H9 (cell line): ENCODE measurements around the gene BCKDHB. TPM values are rescaled to one million over a fixed set of nuclear protein-coding genes. Genes with fewer than 3 reads are reported as not detected.

ENCODE experiments used
- DNase-seq: peaks from one replicate; pipeline ENCODE4 v3.0.0-alpha.2; 2017
- H2AFZ ChIP-seq: one replicate; pipeline ENCODE4 v1.6.1; 2013; ENCODE audit warnings: mild to moderate bottlenecking, low read length, control low read depth, moderate library complexity
- H2AK5ac ChIP-seq: 2 replicates; pipeline ENCODE4 v1.6.1; 2013; ENCODE audit warnings: low read length, control low read depth, mixed read lengths; ENCODE audit not compliant: insufficient read length
- H2BK120ac ChIP-seq: one replicate; pipeline ENCODE4 v1.6.1; 2013; ENCODE audit warnings: low read depth, mild to moderate bottlenecking, low read length, control low read depth, inconsistent platforms; ENCODE audit not compliant: poor library complexity, severe bottlenecking
- H2BK12ac ChIP-seq: 2 replicates; pipeline ENCODE4 v1.6.1; 2013; ENCODE audit warnings: low read length, control low read depth, mixed read lengths, low read depth; ENCODE audit not compliant: insufficient read length
- H2BK15ac ChIP-seq: 2 replicates; pipeline ENCODE4 v1.6.1; 2013; ENCODE audit warnings: low read depth, low read length, control low read depth
- H2BK20ac ChIP-seq: one replicate; pipeline ENCODE4 v1.6.1; 2013; ENCODE audit warnings: low read depth, mild to moderate bottlenecking, low read length, control low read depth, inconsistent platforms; ENCODE audit not compliant: poor library complexity, severe bottlenecking
- H2BK5ac ChIP-seq: 2 replicates; pipeline ENCODE4 v1.6.1; 2013; ENCODE audit warnings: low read length, control low read depth, mixed read lengths; ENCODE audit not compliant: insufficient read length
- H3K14ac ChIP-seq: 2 replicates; pipeline ENCODE4 v1.6.1; 2013; ENCODE audit warnings: low read length, control low read depth; ENCODE audit not compliant: insufficient read depth
- H3K18ac ChIP-seq: 2 replicates; pipeline ENCODE4 v1.6.1; 2013; ENCODE audit warnings: low read depth, mild to moderate bottlenecking, mixed read lengths, low read length, control low read depth; ENCODE audit not compliant: insufficient read length
- H3K23ac ChIP-seq: 2 replicates; pipeline ENCODE4 v1.6.1; 2013; ENCODE audit warnings: low read length, control low read depth, mixed read lengths, low read depth; ENCODE audit not compliant: insufficient read length
- H3K23me2 ChIP-seq: 2 replicates; pipeline ENCODE4 v1.6.1; 2013; ENCODE audit warnings: low read depth, mild to moderate bottlenecking, mixed read lengths, low read length, control low read depth; ENCODE audit not compliant: insufficient read length, poor library complexity, severe bottlenecking
- H3K27ac ChIP-seq: 2 replicates; pipeline ENCODE4 v1.5.1; 2013; ENCODE audit warnings: low read length, control low read depth, mixed read lengths, low read depth; ENCODE audit not compliant: insufficient read length
- H3K27me3 ChIP-seq: 2 replicates; pipeline ENCODE4 v1.6.1; 2013; ENCODE audit warnings: low read length, control low read depth, inconsistent platforms; ENCODE audit not compliant: insufficient read depth
- H3K4ac ChIP-seq: 2 replicates; pipeline ENCODE4 v1.6.1; 2013; ENCODE audit warnings: low read depth, mild to moderate bottlenecking, control low read depth, inconsistent platforms, low read length, moderate library complexity
- H3K4me1 ChIP-seq: 2 replicates; pipeline ENCODE4 v1.6.1; 2013; ENCODE audit warnings: low read length, control low read depth, inconsistent platforms; ENCODE audit not compliant: insufficient read depth
- H3K4me2 ChIP-seq: 2 replicates; pipeline ENCODE4 v1.6.1; 2013; ENCODE audit warnings: low read length, control low read depth, mixed read lengths; ENCODE audit not compliant: insufficient read length, insufficient read depth
- H3K56ac ChIP-seq: 2 replicates; pipeline ENCODE4 v1.6.1; 2013; ENCODE audit warnings: low read depth, mild to moderate bottlenecking, mixed read lengths, low read length, control low read depth; ENCODE audit not compliant: insufficient read length
- H3K79me1 ChIP-seq: 2 replicates; pipeline ENCODE4 v1.6.1; 2013; ENCODE audit warnings: low read depth, mild to moderate bottlenecking, moderate library complexity, low read length, control low read depth, inconsistent platforms; ENCODE audit not compliant: insufficient read depth, poor library complexity, severe bottlenecking
- H3K79me2 ChIP-seq: 2 replicates; pipeline ENCODE4 v1.6.1; 2013; ENCODE audit warnings: low read length, control low read depth, inconsistent platforms; ENCODE audit not compliant: insufficient read depth
- H3K9ac ChIP-seq: 2 replicates; pipeline ENCODE4 v1.6.1; 2013; ENCODE audit warnings: low read length, control low read depth, mixed read lengths; ENCODE audit not compliant: insufficient read length; ENCODE audit errors: extremely low read depth
- H3K9me3 ChIP-seq: one replicate; pipeline ENCODE4 v1.6.1; 2013; ENCODE audit warnings: low read depth, low read length, inconsistent platforms; ENCODE audit not compliant: control insufficient read depth
- H3T11ph ChIP-seq: one replicate; pipeline ENCODE4 v1.6.1; 2013; ENCODE audit warnings: mild to moderate bottlenecking, low read length, control low read depth, inconsistent platforms
- H4K20me1 ChIP-seq: one replicate; pipeline ENCODE4 v1.6.1; 2013; ENCODE audit not compliant: control insufficient read depth, insufficient read length, insufficient read depth
- H4K5ac ChIP-seq: 2 replicates; pipeline ENCODE4 v1.6.1; 2013; ENCODE audit warnings: low read depth, mild to moderate bottlenecking, mixed read lengths, low read length, control low read depth; ENCODE audit not compliant: insufficient read length
- H4K8ac ChIP-seq: replicated peaks from 2 replicates; pipeline ENCODE4 v1.6.1; 2013; ENCODE audit warnings: low read length, control low read depth, mixed read lengths, low read depth; ENCODE audit not compliant: insufficient read length
- H4K91ac ChIP-seq: 2 replicates; pipeline ENCODE4 v1.6.1; 2013; ENCODE audit warnings: low read depth, mild to moderate bottlenecking, moderate library complexity, mixed read lengths, low read length, control low read depth; ENCODE audit not compliant: insufficient read length
- H3K27ac Mint-ChIP-seq, 3 experiments: 2 replicates in 2 of 3; 3 replicates in 1 of 3; pipeline ENCODE4 v1.8.0; 2020 to 2021; ENCODE audit warnings: mixed read lengths in 3 of 3, mild to moderate bottlenecking in 1 of 3, moderate library complexity in 1 of 3
- H3K27me3 Mint-ChIP-seq: 2 replicates; pipeline ENCODE4 v1.8.0; 2021; ENCODE audit warnings: low read depth, mild to moderate bottlenecking, moderate library complexity, mixed read lengths
- H3K36me3 Mint-ChIP-seq, 3 experiments: 2 replicates in 2 of 3; 3 replicates in 1 of 3; pipeline ENCODE4 v1.8.0; 2020 to 2021; ENCODE audit warnings: low read depth in 3 of 3, mixed read lengths in 3 of 3; ENCODE audit not compliant: insufficient read depth in 1 of 3
- H3K4me1 Mint-ChIP-seq, 2 experiments: 2 replicates each; pipeline ENCODE4 v1.8.0; 2020; ENCODE audit warnings: mixed read lengths in 2 of 2
- H3K4me3 Mint-ChIP-seq, 2 experiments: 2 replicates in 1 of 2; 3 replicates in 1 of 2; pipeline ENCODE4 v1.8.0; 2020 to 2021; ENCODE audit warnings: mild to moderate bottlenecking in 2 of 2, mixed read lengths in 2 of 2, moderate library complexity in 1 of 2
- H3K9me3 Mint-ChIP-seq, 2 experiments: 2 replicates in 1 of 2; 3 replicates in 1 of 2; pipeline ENCODE4 v1.8.0; 2020; ENCODE audit warnings: mild to moderate bottlenecking in 2 of 2, mixed read lengths in 2 of 2, moderate library complexity in 1 of 2
- CTCF ChIP-seq: fragments of 200-600 bp; sonication (generic); conservative IDR thresholded peaks from 3 replicates; pipeline ENCODE4 v1.8.0; 2021; ENCODE audit warnings: antibody characterized with exemption, mild to moderate bottlenecking
- WGBS: extraction: QIAGEN DNeasy Blood & Tissue Kit; methylation state at CpG from one replicate; pipeline ENCODE4 v1.1.7; 2013; ENCODE audit warnings: missing lambda C conversion rate, low lambda C conversion rate, mixed read lengths; ENCODE audit not compliant: insufficient read length; ENCODE audit errors: extremely low coverage; 5-methylcytosine and 5-hydroxymethylcytosine counted together
- total RNA-seq: library from RNA; stranded (reverse); gene quantifications from 2 replicates; pipeline ENCODE4 v1.2.1, GENCODE V29; 2021

BCKDHB gene
- total RNA-seq, 1 experiment from 2014 or later, result 26.6 TPM

- Histone ChIP-seq H3K56ac (no peak overlapping the region), H3T11ph (no peak overlapping the region), H3K27ac (no peak overlapping the region), H4K91ac (no peak overlapping the region), H3K9me3 (no peaks in the 10 kb centered on the region), H3K23ac (no peak overlapping the region), H3K4ac (no peak overlapping the region), H3K27me3 (no peaks in the 10 kb centered on the region), H2AFZ (no peak overlapping the region), H3K4me1 (no peaks in the 10 kb centered on the region), H2BK12ac (no peak overlapping the region), H3K9ac (no peak overlapping the region), H3K23me2 (no peaks in the 10 kb centered on the region), H4K20me1 (no peaks in the 10 kb centered on the region), H3K14ac (no peak overlapping the region), H2BK20ac (no peak overlapping the region), H4K5ac (no peak overlapping the region), H3K79me1 (no peaks in the 10 kb centered on the region), H3K4me2 (no peak overlapping the region), H2BK120ac (no peak overlapping the region), H3K18ac (no peak overlapping the region), H2BK15ac (no peak overlapping the region), H4K8ac (no peak overlapping the region), H3K79me2 (no peaks in the 10 kb centered on the region), H2BK5ac (no peak overlapping the region), H2AK5ac (no peak overlapping the region)
- TF ChIP-seq CTCF, result no peak
- H3K4me3 Mint-ChIP-seq, result no peak overlapping the region
- WGBS, result no CpG with 5 or more reads among the region's 4 CpGs
- no peaks in the 10 kb centered on the region for H3K9me3 Mint-ChIP-seq
- no peaks in the 10 kb centered on the region for H3K27me3 Mint-ChIP-seq
- H3K4me1 Mint-ChIP-seq, result peaks cover 5% of the 10 kb centered on the region in 2 experiments
- no peak for DNase-seq
- H3K27ac Mint-ChIP-seq, result no peak overlapping the region
- H3K36me3 Mint-ChIP-seq, result peaks cover 0 to 5% (median 0%) of the 10 kb centered on the region in 3 experiments; a peak in 3 of 7 replicates
Observed at GRCh38 chr6:80205404-80205803, 98.9 kb downstream of the BCKDHB start.
